Stimulated activated CD8-positive, alpha-beta memory T cell treated with anti-CD3 and anti-CD28 coated beads, Interleukin-2, amount 100 ng/mL, for 1 hour (primary cell): ENCODE results near the gene BCAS2.

ENCODE experiments used
- DNase-seq, 2 donors: peaks; one replicate each; pipeline ENCODE4 v3.0.0-alpha.2; 2020; ENCODE audit warnings: low read depth in 2 of 2

The BCAS2 gene

DNA sequence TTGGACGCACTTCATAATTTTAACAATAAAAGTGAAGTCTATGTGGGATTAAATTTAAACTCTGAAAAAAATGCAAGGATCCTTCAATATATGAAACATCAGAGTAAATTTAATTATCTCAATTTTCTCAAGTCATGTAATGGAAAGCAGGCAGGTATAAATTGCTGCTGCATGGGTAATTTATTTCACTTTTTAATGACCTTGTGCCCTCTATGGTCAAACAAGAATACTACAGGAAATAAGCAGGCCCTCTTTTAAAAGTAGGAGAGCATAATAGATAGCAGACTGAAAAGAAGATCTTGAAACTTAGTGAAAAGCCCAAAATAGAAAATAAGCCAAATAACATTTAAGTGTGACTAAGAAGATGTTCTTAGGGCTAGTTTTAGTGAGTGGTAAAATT, 22.9 kb downstream of the BCAS2 start:
- DNase-seq, result no peak

DNA sequence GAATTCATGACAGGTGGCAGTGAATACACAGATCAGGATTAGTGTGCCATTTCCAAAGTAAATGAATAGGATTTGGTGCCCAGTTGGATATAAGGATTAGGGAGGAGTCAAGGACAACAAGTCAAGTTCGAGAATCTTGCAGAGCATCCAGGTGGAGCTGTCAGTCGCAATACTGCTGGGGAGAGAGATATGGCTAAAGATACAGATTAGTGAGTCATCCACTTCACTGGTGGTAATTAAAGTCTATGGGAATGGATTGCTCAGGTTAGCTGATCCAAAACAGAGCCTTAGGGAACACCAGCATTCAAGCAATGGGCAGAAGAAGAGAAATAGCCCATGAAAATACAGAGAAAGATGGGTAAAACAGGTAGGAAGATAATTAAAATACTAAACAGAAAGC, 26.8 kb downstream of the BCAS2 start:
- no peak for DNase-seq

DNA sequence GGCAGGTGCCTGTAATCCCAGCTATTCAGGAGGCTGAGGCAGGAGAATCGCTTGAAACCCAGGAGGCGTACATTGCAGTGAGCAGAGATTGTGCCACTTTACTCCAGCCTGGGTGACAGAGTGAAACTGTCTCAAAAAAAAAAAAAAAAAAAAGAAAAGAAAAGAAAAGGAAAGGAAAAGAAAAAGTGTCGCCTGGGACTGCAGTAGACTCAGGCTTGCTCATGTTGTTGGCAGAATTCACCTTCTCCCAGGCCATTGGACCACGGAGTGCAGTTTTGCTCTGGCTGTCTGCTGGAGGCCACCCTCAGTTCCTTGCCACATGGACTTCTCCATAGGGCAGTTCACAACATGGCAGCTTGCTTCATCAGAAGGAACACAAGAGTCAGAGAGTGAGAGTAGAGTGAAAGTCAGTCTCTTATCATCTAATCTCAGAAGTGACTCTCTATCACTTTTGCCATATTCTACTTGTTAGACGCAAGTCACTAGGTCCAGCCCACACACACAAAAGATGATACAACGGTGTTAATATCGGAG, 29.2 kb downstream of the BCAS2 start:
- no peak for DNase-seq

DNA sequence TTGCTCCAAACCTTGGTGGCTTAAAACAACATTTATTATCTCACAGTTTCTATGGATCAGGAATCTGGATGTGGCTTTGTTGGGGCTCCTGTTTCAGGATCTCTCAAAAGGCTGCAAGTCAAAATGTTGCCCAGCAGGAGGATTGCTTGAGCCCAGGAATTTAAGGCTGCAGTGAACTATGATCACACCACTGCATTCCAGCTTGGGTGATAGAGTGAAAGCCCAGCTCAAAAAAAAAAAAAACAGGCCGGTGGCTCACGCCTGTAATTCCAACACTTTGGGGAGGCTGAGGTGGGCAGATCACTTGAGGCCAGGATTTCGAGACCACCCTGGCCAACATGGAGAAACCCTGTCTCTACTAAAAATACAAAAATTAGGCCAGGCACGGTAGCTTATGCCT, 30.0 kb downstream of the BCAS2 start:
- no peak for DNase-seq

DNA sequence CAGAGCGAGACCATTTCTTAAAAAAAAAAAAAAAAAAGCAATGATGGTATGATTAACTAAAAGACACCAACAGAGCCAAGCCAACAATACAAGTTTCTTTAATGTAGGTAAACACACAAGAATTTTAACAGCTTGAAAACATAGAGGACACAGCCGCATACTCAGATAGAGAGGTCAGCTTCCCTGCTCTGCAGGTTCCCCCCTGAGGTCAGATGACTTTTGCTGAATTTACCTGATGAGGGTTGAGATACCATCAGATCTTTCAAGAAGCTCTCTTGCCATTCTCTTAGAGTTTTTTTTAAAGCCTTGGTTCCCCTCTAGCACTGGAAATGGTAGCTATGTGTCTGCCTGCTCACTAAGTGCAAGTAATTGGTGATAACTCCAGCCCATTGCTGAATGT, 31.1 kb downstream of the BCAS2 start:
- no peak for DNase-seq

DNA sequence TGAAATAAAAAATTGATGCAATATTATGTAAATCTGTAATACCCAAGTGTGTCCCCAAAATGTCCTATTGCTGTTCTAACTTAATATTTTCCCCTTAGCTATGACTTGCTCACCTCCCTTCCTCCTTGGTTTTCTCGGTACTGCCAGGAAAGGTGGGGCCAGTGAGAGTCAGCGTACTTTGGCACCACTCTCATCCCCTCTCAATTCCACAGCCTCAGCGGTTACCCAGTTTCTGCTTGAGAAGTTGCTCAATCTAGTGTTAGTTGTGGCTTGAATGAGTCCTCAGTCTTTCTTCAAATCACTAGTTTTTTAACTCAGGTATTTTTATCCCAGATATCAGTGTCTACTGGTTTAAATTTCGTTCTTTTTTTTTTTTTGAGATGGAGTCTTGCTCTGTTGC, 32.3 kb downstream of the BCAS2 start:
- no peak for DNase-seq

DNA sequence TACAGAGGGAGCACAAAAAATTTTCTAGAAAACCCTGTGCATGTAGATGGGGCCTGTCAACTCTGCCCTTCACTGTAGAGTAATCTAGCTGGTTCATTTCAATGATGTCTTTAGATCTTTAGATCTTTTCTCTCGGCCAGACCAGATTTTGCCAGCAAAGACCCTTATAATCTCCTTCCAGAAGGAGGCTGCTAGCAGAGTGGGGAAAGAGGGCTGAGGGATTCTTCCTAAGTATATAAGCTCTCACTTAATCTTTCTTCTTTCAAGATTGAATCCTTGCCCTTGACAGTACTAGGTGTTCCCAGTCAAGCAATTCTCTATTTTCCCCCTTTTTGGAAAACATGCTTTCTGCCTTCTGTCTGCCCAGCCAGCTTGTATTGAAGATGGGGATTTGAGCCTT, 34.3 kb downstream of the BCAS2 start:
- DNase-seq, result no peak

DNA sequence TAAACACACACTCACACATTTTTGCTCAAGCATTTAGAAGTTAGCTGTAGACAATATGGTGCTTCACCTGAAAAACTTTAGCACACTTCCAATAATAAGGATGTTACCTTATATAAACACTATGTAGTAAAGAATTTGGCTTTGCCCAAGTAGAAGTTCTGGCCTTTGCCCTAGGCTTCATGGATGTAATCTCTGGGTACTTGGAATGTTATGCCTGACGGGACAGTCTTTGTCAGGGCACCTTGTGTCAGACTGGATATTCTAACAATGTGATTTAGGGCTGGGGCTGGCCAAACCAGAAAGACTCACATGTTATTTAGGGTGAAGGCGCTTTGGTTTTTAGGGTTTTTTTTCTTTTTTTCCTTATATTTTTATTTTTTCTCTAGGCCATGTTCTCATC, 35.6 kb downstream of the BCAS2 start:
- no peak for DNase-seq

DNA sequence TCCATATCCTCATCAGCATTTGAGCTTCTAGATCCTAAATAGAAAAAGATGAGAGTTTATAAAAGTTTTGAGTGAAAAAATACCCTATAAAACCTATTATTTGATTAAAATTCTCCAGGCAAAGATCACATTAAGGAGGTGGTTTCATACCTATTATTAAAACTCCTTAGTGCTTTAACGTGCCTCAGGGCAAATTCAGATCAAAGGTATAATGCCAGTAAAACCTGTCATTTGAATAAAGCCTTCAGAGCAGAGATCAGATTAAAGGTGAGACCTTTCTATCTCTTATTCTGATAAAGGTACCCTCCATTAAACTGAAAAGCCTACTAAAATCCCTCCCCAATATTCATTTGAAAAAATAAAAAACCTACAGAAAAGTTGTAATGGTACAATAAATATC, 36.1 kb downstream of the BCAS2 start:
- DNase-seq, result no peak

DNA sequence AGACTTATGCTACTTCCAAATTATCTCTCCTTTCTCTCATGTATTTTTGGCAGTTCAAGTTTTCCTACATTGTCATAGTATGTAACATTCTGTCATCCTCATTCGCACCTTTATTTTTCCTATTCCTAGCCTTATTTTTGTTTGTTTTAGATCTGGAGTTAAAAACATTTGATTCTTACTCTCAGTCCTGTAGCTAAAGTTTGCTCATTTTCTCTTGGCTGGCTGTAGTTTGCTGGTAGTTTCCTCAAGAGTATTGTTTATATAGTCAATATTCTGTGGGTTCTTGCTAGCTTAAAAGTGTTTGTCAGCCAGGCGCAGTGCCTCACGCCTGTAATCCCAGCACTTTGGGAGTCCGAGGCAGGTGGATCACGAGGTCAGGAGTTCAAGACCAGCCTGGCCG, 40.6 kb downstream of the BCAS2 start:
- no peak for DNase-seq

DNA sequence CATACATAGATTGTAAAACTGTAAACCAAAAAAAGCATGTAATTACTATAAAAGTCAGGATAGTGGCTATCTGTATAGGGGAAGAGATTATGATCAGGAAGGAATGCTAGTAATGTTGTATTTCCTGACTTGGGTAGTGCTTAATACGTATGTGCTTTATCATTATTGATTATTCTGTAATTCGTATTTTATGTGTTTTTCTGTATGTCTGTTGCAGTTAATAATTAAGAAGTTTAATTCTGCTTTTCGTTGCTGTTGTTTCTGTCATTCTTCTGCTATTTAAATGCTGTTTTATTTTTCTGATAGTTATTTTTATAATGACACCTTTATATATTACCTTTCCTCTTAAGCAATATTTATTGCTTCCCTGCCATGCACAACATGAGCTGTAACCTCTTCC, 41.1 kb downstream of the BCAS2 start:
- no peak for DNase-seq

DNA sequence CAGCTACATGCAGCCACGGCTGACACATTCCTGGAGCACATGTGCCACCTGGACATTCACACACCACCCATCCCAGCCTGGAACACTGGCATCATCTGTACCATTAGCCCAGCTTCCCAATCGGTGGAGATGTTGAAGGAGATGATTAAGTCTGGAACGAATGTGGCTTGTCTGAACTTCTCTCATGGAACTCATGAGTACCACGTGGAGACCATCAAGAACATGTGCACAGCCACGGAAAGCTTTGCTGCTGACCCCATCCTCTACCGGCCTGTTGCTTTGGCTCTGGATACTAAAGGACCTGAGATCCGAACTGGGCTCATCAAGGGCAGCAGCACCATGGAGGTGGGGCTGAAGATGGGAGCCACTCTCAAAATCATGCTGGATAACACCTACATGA, 45.4 kb downstream of the BCAS2 start:
- DNase-seq, result no peak

DNA sequence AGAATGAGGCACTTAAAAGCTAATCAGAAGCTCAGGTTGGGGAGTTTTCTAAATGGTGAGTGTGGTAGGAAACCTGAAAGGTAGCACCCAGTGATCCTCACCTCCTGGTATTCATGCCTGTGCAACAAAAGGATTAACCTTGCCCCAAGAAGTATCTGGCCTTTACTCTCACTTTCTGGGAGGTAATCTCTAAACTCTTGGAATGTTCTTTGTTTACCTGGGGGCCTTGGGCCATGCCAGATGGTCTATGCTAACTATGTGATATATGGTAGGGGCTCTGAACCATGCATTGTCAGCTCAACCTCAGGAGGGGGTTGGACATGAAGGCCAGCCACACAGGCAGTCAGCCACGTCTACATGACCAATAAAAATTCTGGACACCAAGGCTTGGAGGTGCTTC, 46.0 kb downstream of the BCAS2 start:
- no peak for DNase-seq

DNA sequence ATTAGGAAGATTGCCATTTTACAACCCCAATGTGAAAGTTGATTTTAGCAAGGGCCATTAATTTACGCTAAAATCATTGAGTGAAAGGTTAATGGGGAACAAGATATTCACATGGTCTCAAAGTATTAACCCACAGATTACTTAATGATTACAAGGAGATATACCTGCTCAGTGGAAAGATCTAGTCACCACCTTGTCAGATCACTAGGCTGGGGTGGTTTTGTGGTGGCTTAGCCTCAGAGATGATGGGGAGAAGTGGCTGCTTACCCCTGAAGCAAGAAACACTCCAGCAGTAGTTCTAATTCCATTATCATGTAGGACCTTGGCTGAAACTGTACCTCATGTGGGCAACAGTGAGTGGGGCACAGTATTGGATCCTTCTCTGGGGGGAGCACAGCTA, 50.3 kb downstream of the BCAS2 start:
- no peak for DNase-seq

DNA sequence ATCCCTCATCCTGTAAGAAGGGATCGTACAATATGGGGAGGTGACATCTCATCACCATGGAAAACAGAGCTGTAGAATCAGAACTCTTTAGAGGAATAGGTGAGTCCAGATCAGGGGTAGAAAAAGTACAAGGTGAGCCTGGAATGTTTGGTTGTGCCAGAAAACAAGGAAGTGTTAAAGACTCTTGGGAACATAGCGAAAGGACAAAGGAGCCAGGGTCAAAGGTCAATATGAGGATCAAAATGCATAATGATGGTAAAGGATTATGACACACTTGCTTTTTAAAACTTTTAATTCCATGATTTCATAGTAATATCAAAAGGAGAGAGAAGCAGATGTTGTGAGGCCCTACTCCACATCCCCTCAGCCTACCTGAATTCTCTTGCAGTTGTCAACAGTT, 51.2 kb downstream of the BCAS2 start:
- no peak for DNase-seq

DNA sequence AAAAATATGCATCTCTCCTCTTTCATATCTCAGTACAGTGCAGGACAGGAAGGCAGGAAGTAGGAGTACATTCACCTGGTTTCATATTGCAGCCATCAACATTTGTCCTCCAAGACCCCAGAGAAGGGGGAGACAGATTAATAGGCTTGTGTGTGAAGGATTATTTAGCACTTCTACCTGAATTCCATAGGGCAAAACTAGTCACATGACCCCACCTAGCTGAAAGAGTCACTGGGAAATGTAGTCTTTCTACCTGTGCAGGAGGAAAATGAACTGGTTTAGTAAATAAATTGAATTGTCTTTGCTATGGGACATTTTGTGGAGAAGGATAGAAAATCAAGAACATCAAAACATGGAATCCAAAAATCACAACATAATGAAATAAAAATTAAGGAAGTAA, 56.5 kb downstream of the BCAS2 start:
- no peak for DNase-seq

DNA sequence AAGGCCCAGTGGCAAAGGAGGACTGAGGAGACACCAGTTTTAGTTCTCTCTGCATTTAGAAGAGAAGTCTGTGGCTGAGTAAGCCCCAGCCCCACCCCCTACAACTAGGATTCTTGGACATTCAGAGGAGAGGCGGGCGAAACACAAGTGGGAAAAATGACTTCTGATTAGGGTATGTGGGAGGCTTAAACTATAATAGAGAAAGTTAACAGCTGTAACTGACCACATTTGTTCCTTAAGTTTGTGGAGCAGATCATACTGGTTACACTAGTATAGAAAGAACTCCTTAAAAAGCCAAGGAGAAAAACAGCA, 59.2 kb downstream of the BCAS2 start:
- no peak for DNase-seq

DNA sequence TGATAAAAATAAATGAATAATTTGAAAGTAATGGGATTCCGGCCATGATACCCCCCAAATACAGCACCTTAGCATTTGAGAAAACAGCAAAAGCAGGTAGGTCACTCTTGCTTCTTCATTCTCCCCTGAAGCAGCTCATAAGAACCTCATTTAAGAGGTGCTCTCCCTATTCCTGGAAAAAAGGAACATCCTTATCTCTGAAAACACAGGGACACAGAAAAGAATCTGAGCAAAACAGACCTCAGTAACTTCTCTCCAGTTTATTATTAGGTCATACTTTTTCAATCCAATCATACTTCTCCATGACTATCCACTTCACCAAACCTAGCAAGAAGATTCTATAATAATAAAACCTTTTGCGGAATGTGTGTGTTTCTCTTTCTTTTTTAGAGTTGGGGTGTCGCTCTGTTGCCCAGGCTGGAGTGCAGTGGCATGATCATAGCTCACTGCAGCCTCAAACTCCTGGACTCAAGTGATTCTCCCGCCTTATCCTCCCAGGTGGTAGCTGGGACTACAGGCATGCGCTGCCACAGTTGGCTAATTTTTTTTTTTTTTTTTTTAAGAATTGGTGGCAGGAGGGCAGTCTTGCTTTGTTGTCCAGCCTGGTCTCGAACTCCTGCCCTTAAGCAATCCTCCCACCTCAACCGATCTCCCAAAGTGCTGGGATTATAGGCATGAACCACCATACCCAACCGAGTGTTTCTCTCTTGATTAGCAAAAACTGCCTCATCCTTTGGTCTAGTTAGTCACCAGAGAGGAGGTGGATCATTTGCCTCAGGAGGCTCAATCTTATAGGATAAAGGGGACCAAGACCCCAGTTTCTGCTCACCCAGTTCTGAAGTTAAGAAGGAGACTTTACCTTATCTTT, 59.8 kb downstream of the BCAS2 start:
- DNase-seq, result no peak
